ENCODE results near the gene PDE3B.

DNA sequence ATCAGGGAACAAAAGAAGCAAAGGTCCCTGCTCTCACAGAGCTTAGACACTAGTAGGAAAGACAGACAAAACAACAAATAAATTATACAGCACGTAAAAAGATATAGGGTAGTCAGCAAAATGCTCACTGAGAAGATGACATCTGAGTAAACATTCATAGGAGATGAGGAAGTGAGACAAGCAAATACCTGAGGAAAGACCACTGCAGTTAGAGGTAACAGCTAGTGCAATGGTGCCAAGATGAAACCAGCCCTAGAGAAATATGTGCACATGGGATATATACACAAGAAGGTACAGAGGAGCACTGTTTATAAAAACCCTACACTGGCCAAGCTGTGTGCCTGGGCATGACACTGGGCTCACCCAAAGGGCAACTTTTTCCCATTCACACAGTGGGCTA, 238.6 kb downstream of the PDE3B start:
- TF ChIP-seq YY1 (IDR thresholded peaks at IDR 0.05; ENCODE audit: insufficient read depth, insufficient read length) (no peak), SUZ12 (IDR thresholded peaks at IDR 0.05; ENCODE audit: extremely low read depth, insufficient read depth, insufficient read length) (no peak)
